OCI-LY7 (cell line): Measurements from ENCODE around the gene PCBP3. TPM values are rescaled to one million over a fixed set of nuclear protein-coding genes. Genes with fewer than 3 reads are reported as not detected.

Source experiments
- BruUV-seq: library from RNA; stranded (reverse); fragments of 400-500 nt; replicated peaks from 2 replicates; lab custom pipeline; 2021; lab: Mats Ljungman, UMichigan
- CTCF ChIA-PET: fragments of 300-600 bp; sonication (Branson Sonifier 250); formaldehyde crosslinking; loops from one replicate; lab custom pipeline; 2022; ENCODE audit warnings: antibody characterized with exemption; ENCODE audit not compliant: unreplicated experiment; lab: Charles Lee
- POLR2A ChIA-PET: fragments of 300-600 bp; sonication (Branson Sonifier 250); formaldehyde crosslinking; loops from one replicate; lab custom pipeline; 2022; ENCODE audit warnings: antibody characterized with exemption; lab: Charles Lee
- DNase-seq: peaks from one replicate; pipeline ENCODE4 v3.0.0-alpha.2; 2015; ENCODE audit warnings: low spot score
- H2AFZ ChIP-seq: fragments of 200-600 bp; sonication (generic), shearing (Covaris generic); 2 replicates; pipeline ENCODE4 v1.6.1; 2014; ENCODE audit warnings: mild to moderate bottlenecking, antibody characterized with exemption, low read length, moderate library complexity
- H3K27ac ChIP-seq: fragments of 200-600 bp; sonication (generic); 2 replicates; pipeline ENCODE4 v1.5.1; 2014; ENCODE audit warnings: mixed run types, low read depth, mild to moderate bottlenecking, moderate library complexity, low read length, inconsistent platforms; ENCODE audit not compliant: poor library complexity, severe bottlenecking
- H3K36me3 ChIP-seq: fragments of 200-600 bp; sonication (generic); 2 replicates; pipeline ENCODE4 v1.6.1; 2014; ENCODE audit warnings: mild to moderate bottlenecking, antibody characterized with exemption, low read length, moderate library complexity, mixed read lengths; ENCODE audit not compliant: insufficient read depth
- H3K4me1 ChIP-seq: fragments of 200-600 bp; sonication (generic); 2 replicates; pipeline ENCODE4 v1.5.1; 2014; ENCODE audit warnings: mild to moderate bottlenecking, low read length; ENCODE audit not compliant: insufficient read depth, poor library complexity, severe bottlenecking
- H3K4me2 ChIP-seq: fragments of 200-600 bp; sonication (generic); 2 replicates; pipeline ENCODE4 v1.6.1; 2014; ENCODE audit warnings: mild to moderate bottlenecking, low read length
- H3K4me3 ChIP-seq: fragments of 200-600 bp; sonication (generic); 2 replicates; pipeline ENCODE4 v1.5.1; 2014; ENCODE audit warnings: mild to moderate bottlenecking, low read depth, low read length; ENCODE audit not compliant: poor library complexity, severe bottlenecking
- H3K79me2 ChIP-seq: fragments of 200-600 bp; sonication (generic); 2 replicates; pipeline ENCODE4 v1.6.1; 2016; ENCODE audit warnings: low read depth, mild to moderate bottlenecking, low read length, moderate library complexity, mixed read lengths; ENCODE audit not compliant: insufficient read depth
- H3K9me2 ChIP-seq: fragments of 200-600 bp; sonication (generic); 2 replicates; pipeline ENCODE4 v1.6.1; 2016; ENCODE audit warnings: mild to moderate bottlenecking, low read length, mixed read lengths; ENCODE audit not compliant: insufficient read depth
- H3K9me3 ChIP-seq: fragments of 200-600 bp; sonication (generic); 2 replicates; pipeline ENCODE4 v1.6.1; 2014; ENCODE audit warnings: mild to moderate bottlenecking, mixed run types, low read length, mixed read lengths
- H4K20me1 ChIP-seq: fragments of 200-600 bp; sonication (generic); 2 replicates; pipeline ENCODE4 v1.6.1; 2014; ENCODE audit warnings: mild to moderate bottlenecking, antibody characterized with exemption, low read length, moderate library complexity, mixed read lengths; ENCODE audit not compliant: insufficient read depth
- CTCF ChIP-seq: fragments of 200-600 bp; sonication (generic); conservative IDR thresholded peaks from 2 replicates; pipeline ENCODE4 v1.5.1; 2014; ENCODE audit warnings: mild to moderate bottlenecking, antibody characterized with exemption, low read length, moderate library complexity, mixed read lengths
- EZH2phosphoT487 ChIP-seq: fragments of 200-600 bp; sonication (generic); IDR thresholded peaks from 2 replicates; pipeline ENCODE4 v1.6.1; 2018; ENCODE audit warnings: low read depth, borderline replicate concordance, mild to moderate bottlenecking, mixed run types, antibody characterized with exemption, low read length, moderate library complexity, mixed read lengths
- intact Hi-C: fragments of 100-400 bp; cut with micrococcal nuclease; formaldehyde crosslinking; loops from one replicate; pipeline ENCODE4 v1.10.0; 2022; ENCODE audit not compliant: unreplicated experiment
- total RNA-seq, 2 experiments: library from RNA; depleted of rRNA in 1 of 2; stranded (reverse); fragments of >200 nt in 1 of 2; shearing (Covaris generic) in 1 of 2; gene quantifications; 2 replicates each; pipeline ENCODE4 v1.2.3, GENCODE V29; 2014 to 2022

PCBP3 gene
- total RNA-seq, 2 experiments from 2014 or later, result 0.61 TPM; not detected in 1

- no peaks in the 10 kb centered on the region for H3K79me2 ChIP-seq
- H3K27ac ChIP-seq, result no peak overlapping the region
- TF ChIP-seq CTCF (no peak), EZH2phosphoT487 (no peak)
- no peaks in the 10 kb centered on the region for H3K36me3 ChIP-seq
- no peak overlapping the region for H2AFZ ChIP-seq
- ChIA-PET CTCF (no interaction called here), POLR2A (no interaction called here)
- no TSS peak for BruUV-seq
- intact Hi-C loops, result no loop called here
- no peaks in the 10 kb centered on the region for H4K20me1 ChIP-seq
- H3K9me2 ChIP-seq, result no peaks in the 10 kb centered on the region
- no peaks in the 10 kb centered on the region for H3K4me1 ChIP-seq
- H3K4me3 ChIP-seq, result no peak overlapping the region
- no peaks in the 10 kb centered on the region for H3K9me3 ChIP-seq
- DNase-seq, result no peak
- no peak overlapping the region for H3K4me2 ChIP-seq
These were observed 253.9 kb downstream of the PCBP3 start for GRCh38 chr21:45897191-45898027.

GRCh38 chr21:45898028-45898350 is 254.5 kb downstream of the PCBP3 start:
- no peaks in the 10 kb centered on the region for H3K9me3 ChIP-seq
- no peak for DNase-seq
- no peaks in the 10 kb centered on the region for H3K4me1 ChIP-seq
- no peak overlapping the region for H3K27ac ChIP-seq
- no peaks in the 10 kb centered on the region for H4K20me1 ChIP-seq
- intact Hi-C loops, result no loop called here
- H3K79me2 ChIP-seq, result no peaks in the 10 kb centered on the region
- ChIA-PET POLR2A (no interaction called here), CTCF (no interaction called here)
- H3K4me3 ChIP-seq, result no peak overlapping the region
- no peak overlapping the region for H3K4me2 ChIP-seq
- no peak overlapping the region for H2AFZ ChIP-seq
- TF ChIP-seq EZH2phosphoT487 (no peak), CTCF (no peak)
- no peaks in the 10 kb centered on the region for H3K36me3 ChIP-seq
- no TSS peak for BruUV-seq
- H3K9me2 ChIP-seq, result no peaks in the 10 kb centered on the region

- ChIA-PET CTCF (no interaction called here), POLR2A (no interaction called here)
- no peak for DNase-seq
- TF ChIP-seq EZH2phosphoT487 (no peak), CTCF (no peak)
- Histone ChIP-seq H3K4me2 (no peak overlapping the region), H2AFZ (no peak overlapping the region), H4K20me1 (no peaks in the 10 kb centered on the region), H3K4me1 (no peaks in the 10 kb centered on the region), H3K27ac (no peak overlapping the region), H3K9me3 (no peaks in the 10 kb centered on the region), H3K79me2 (no peaks in the 10 kb centered on the region), H3K9me2 (no peaks in the 10 kb centered on the region), H3K36me3 (no peaks in the 10 kb centered on the region), H3K4me3 (no peak overlapping the region)
- no TSS peak for BruUV-seq
- intact Hi-C loops, result no loop called here
These were observed 255.3 kb downstream of the PCBP3 start for GRCh38 chr21:45898781-45899180.
